Liver (tissue), 9 donors: Measurements from ENCODE around the gene RBMS3. TPM values are rescaled to one million over a fixed set of nuclear protein-coding genes. Genes with fewer than 3 reads are reported as not detected.

Experiments used
- DNase-seq: peaks from one replicate; pipeline ENCODE4 v3.0.0-alpha.2; 2017; ENCODE audit warnings: low spot score
- H3K27ac ChIP-seq, 2 donors: one replicate each; pipeline ENCODE4 v1.7.0; 2013; ENCODE audit warnings: inconsistent platforms in 2 of 2, low read length in 2 of 2, control low read depth in 1 of 2, low read depth in 1 of 2, mild to moderate bottlenecking in 1 of 2
- H3K27me3 ChIP-seq, 4 donors: one replicate each; pipeline versions ENCODE4 v1.6.1 to v1.7.0; 2013; ENCODE audit warnings: low read length in 3 of 4, inconsistent platforms in 1 of 4, mild to moderate bottlenecking in 1 of 4, moderate library complexity in 1 of 4; ENCODE audit not compliant: control insufficient read depth in 4 of 4, insufficient read depth in 4 of 4
- H3K36me3 ChIP-seq, 4 donors: one replicate each; pipeline versions ENCODE4 v1.6.1 to v1.7.0; 2013; ENCODE audit warnings: low read length in 3 of 4, mild to moderate bottlenecking in 3 of 4, low read depth in 1 of 4, moderate library complexity in 1 of 4; ENCODE audit not compliant: control insufficient read depth in 4 of 4, insufficient read depth in 3 of 4
- H3K4me1 ChIP-seq, 4 donors: one replicate each; pipeline versions ENCODE4 v1.6.1 to v1.7.0; 2013; ENCODE audit warnings: low read length in 3 of 4, mild to moderate bottlenecking in 3 of 4, moderate library complexity in 1 of 4; ENCODE audit not compliant: control insufficient read depth in 4 of 4, insufficient read depth in 4 of 4
- H3K4me3 ChIP-seq, 3 donors: one replicate each; pipeline versions ENCODE4 v1.6.1 to v1.7.0; 2013; ENCODE audit warnings: low read length in 3 of 3, control low read depth in 1 of 3, low read depth in 1 of 3, mild to moderate bottlenecking in 1 of 3
- H3K9ac ChIP-seq, 2 donors: one replicate each; pipeline ENCODE4 v1.7.0; 2013; ENCODE audit warnings: low read length in 2 of 2, mild to moderate bottlenecking in 2 of 2, moderate library complexity in 2 of 2, control low read depth in 1 of 2, low read depth in 1 of 2
- H3K9me3 ChIP-seq, 4 donors: one replicate each; pipeline versions ENCODE4 v1.6.1 to v1.7.0; 2013; ENCODE audit warnings: low read length in 3 of 4; ENCODE audit not compliant: control insufficient read depth in 4 of 4
- ATF3 ChIP-seq: IDR thresholded peaks from 2 replicates; pipeline ENCODE4 v1.6.1; 2016; ENCODE audit warnings: antibody characterized with exemption
- CTCF ChIP-seq: fragments of 150-350 bp; IDR thresholded peaks from 2 replicates; pipeline ENCODE4 v1.5.1; 2017; ENCODE audit warnings: improper control_type of control experiment, low read depth, low read length; ENCODE audit not compliant: missing input control
- EGR1 ChIP-seq, 2 donors: IDR thresholded peaks; 2 replicates each; pipeline ENCODE4 v1.6.1; 2016 to 2018; ENCODE audit warnings: antibody characterized with exemption in 2 of 2, low read depth in 2 of 2
- FOXA2 ChIP-seq: IDR thresholded peaks from 2 replicates; pipeline ENCODE4 v1.6.1; 2016; ENCODE audit warnings: antibody characterized with exemption
- HNF4A ChIP-seq, 2 donors: conservative IDR thresholded peaks; 2 replicates each; pipeline ENCODE4 v1.6.1; 2016; ENCODE audit warnings: antibody characterized with exemption in 2 of 2, mild to moderate bottlenecking in 2 of 2
- HNF4G ChIP-seq: IDR thresholded peaks from 2 replicates; pipeline ENCODE4 v1.6.1; 2016; ENCODE audit warnings: antibody characterized with exemption
- MAX ChIP-seq: IDR thresholded peaks from 2 replicates; pipeline ENCODE4 v1.6.1; 2016; ENCODE audit warnings: antibody characterized with exemption
- RXRA ChIP-seq, 2 donors: IDR thresholded peaks; 2 replicates each; pipeline ENCODE4 v1.6.1; 2017 to 2018; ENCODE audit warnings: antibody characterized with exemption in 2 of 2, mild to moderate bottlenecking in 1 of 2
- SP1 ChIP-seq: IDR thresholded peaks from 2 replicates; pipeline ENCODE4 v1.6.1; 2018; ENCODE audit warnings: antibody characterized with exemption, mild to moderate bottlenecking
- TAF1 ChIP-seq: conservative IDR thresholded peaks from 2 replicates; pipeline ENCODE4 v1.6.1; 2016; ENCODE audit warnings: antibody characterized with exemption, mild to moderate bottlenecking
- YY1 ChIP-seq: IDR thresholded peaks from 2 replicates; pipeline ENCODE4 v1.6.1; 2016; ENCODE audit warnings: antibody characterized with exemption, mild to moderate bottlenecking
- ZBTB33 ChIP-seq: IDR thresholded peaks from 2 replicates; pipeline ENCODE4 v1.6.1; 2016; ENCODE audit warnings: antibody characterized with exemption
- WGBS: extraction: QIAGEN DNeasy Blood & Tissue Kit; methylation state at CpG from one replicate; pipeline ENCODE4 v1.1.7; 2013; 5-methylcytosine and 5-hydroxymethylcytosine counted together
- polyA plus RNA-seq, 2 donors: library from polyadenylated mRNA; stranded (reverse) in 1 of 2; unstranded in 1 of 2; fragments of 200-250 nt in 1 of 2; fragments of >200 nt in 1 of 2; fragmentation: Nextera tagmentation in 1 of 2; extraction: Ambion mirVana in 1 of 2; gene quantifications; one replicate each; pipeline versions ENCODE4 v1.2.1 to v1.2.3, GENCODE V29; 2013 to 2015
- total RNA-seq, 2 donors: library from RNA; depleted of rRNA; stranded (reverse); fragments of >200 nt; gene quantifications; one replicate each; pipeline ENCODE4 v1.2.3, GENCODE V29; 2014
- donor health status: healthy.
- donor health status: healthy.
- donor health status: healthy.
- donor health status: healthy.
- donor health status: healthy.

RBMS3 gene
- total and polyA plus RNA-seq, 4 donors: 1.2 to 14.9 (median 9.3) TPM

GRCh38 chr3:29516164-29516563 is 235.3 kb downstream of the RBMS3 start (continued):
- no peak for TF ChIP-seq CTCF
- TF ChIP-seq YY1: no peak
- no peak for TF ChIP-seq HNF4G

GRCh38 chr3:29520764-29521163 is 239.9 kb downstream of the RBMS3 start:
- DNase-seq: no peak
- 56% methylated on average over 3 of the region's 3 CpGs for WGBS

More at GRCh38 chr3:29520764-29521163, 239.9 kb downstream of the RBMS3 start:
- H3K4me1 ChIP-seq: peaks cover 5 to 18% (median 13%) of the 10 kb centered on the region in 4 donors
- no peak overlapping the region for H3K4me3 ChIP-seq
- no peaks in the 10 kb centered on the region for H3K9me3 ChIP-seq
- no peaks in the 10 kb centered on the region for H3K27me3 ChIP-seq
- no peak for TF ChIP-seq CTCF
- TF ChIP-seq HNF4A (conservative IDR thresholded peaks at IDR 0.05): no peak
- no peak for TF ChIP-seq HNF4G
- no peak for TF ChIP-seq RXRA (IDR thresholded peaks at IDR 0.05)
- no peak for TF ChIP-seq TAF1
- TF ChIP-seq ZBTB33: no peak
- no peak for TF ChIP-seq MAX
- no peak for TF ChIP-seq EGR1 (IDR thresholded peaks at IDR 0.05; ENCODE audit: low read depth in 2 of 2)
- TF ChIP-seq FOXA2: no peak
- TF ChIP-seq SP1: no peak
- no peak for TF ChIP-seq ATF3
- no peak overlapping the region for H3K27ac ChIP-seq
- H3K36me3 ChIP-seq: no peaks in the 10 kb centered on the region
- no peak overlapping the region for H3K9ac ChIP-seq
